NOMO-1 (cell line): ENCODE results near the gene EVA1A.

Source experiments
- DNase-seq, 2 experiments: peaks; one replicate each; lab custom pipeline; 2025; ENCODE audit not compliant: unreplicated experiment in 2 of 2; lab: John Stamatoyannopoulos, UW

Gene EVA1A, protein sequence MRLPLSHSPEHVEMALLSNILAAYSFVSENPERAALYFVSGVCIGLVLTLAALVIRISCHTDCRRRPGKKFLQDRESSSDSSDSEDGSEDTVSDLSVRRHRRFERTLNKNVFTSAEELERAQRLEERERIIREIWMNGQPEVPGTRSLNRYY

DNA sequence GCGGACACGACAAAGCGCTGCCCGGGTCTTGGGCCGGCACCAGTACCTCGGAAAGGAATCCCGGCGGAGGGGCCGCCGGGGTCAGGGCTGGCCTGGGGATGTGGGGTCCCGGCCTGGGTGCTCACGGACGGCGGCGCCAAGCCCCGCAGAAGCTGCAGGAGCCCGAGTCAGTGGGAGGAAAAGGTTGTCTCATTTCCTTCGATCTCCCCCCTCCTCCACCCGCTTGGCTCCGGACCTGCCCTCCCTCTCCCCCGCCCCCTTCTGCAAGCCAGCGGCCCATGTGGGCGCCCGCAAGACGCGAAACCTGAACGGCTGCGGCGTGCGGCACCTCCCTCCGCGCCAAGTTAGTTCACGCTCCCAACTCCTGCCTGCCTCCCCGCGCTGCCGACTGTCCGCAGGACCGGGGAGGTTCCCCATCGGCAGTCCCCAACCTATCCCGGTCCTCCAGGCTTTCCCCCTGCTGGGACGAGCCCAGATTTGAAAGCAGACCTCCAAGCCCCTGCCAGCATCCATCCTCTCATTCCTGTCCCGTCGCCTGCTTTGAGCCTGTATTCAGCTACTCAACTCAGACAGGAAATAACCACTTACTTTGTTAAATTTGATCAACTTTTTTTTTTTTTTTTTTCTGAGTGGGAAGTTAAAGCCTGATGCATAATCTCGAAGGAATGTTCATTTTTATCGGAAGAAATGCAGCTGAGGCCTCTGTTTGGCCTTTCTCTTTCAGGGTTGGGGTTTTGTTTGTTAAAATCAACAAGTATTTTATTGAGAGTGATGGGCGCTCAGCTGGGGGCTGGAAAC is at the start of gene EVA1A:
Gene EVA1A (minus strand): TSS at position 172 of the 798 bp plus-strand sequence. CDS start 42,799 bp downstream, outside the sequence.
- no peak for DNase-seq

DNA sequence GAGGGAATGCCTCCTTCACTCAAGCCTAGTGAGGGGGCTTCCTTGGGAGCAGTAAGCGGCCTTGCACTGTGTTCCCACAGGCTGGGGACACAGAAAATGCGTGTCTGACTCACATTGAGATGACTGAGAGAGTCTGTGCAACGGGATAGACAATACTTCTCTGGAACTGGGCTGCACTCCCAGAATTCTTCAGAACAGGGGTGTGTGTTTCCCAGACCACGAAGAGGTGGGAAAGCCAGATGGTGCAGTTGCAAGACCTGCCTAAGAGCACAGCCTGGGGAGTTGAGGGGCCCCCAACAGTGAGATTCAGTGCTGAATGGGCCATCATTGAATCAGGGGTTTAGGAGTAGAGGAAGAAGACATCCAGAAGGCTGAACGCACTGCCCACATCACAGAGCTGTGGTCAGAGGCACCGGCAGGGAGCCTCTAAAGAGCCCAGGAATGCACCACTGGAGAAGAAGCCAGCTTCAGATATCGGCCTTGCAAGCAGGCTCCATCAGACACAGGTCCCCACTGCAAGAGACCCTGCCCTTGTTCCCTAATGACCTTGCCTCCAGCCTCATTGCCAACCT is 49.3 kb upstream of the EVA1A start:
- no peak for DNase-seq

DNA sequence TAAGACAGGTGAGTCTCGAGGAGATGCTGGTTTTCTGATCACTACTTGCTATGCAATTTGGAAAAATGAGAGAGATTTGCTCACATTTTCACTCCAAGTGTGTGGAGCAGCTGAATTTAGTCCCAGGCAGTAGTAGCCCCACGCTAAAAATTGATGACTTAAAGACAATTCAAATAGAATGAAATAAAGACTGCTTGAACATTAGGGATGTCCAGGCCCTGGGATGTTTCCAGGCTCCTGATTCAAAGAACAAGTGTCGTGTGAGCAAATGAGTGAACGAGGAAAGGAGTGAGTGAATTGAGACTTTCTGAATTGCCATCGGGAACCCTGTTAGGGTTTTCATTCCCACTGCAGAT is 48.6 kb upstream of the EVA1A start:
- no peak for DNase-seq

DNA sequence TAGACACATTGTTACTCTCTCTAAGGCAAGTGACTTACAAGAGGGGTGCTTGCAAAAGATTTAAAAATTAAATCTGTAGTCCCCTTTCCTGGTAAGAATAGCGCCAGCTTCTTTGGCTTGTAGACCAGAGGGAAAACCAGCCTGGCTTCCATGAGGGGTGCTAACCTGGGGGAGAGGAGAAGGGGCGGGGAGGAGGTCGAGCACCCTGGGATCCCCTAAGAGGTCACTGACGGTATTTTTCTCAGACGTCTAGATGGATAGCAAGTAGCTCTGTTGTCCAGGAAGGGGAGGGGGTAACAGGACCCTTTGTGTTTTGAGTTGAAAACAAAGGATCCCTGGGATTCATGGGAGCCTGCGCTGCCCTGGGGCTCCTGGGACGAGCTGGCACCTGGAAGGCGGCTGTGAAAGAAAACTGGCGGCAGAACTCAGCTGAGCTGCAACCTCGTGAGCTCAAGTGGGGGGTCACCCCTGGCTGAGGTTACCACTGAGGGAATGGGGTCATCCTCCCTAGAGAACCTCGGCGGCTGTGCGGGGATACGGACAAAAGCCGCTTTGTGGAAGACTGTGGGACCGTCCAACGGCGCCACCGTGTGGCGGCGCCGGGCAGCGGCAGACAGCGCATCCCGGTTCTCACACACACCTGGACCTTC is 48.1 kb upstream of the EVA1A start:
- DNase-seq = peak in 1 of 2 experiments; percentile 5

DNA sequence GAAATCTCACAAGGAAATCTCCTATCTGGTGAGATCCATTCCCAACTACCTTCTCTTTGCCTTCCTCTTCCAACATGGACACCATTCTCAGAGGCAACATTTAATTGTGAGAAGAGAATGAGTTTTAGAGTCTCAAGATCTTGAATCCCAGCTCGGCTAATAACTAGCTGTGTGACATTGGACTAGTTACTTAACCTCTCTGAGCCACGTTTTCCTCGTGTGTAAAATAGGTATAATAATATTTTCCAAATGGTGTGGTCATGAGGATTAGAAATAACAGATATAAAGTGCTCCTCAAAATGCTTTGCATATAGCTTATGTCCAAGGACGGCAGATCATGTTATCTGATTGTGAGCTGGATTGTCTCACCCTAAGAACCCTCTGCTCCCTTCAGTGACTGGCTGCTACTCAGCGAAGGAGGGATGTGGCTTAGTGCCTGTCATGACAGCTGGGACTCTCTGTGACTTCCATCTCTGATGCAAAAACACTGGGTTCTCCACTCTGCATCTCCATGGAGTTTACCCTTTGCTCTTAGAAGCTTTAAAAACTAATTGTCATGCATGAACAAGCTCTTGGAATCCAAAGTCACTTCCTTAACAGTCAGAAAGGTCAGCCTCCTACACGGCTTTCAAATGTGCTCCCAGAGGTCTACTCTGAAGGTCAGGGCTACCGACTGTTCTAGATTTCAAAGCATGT is 47.4 kb upstream of the EVA1A start:
- no peak for DNase-seq

DNA sequence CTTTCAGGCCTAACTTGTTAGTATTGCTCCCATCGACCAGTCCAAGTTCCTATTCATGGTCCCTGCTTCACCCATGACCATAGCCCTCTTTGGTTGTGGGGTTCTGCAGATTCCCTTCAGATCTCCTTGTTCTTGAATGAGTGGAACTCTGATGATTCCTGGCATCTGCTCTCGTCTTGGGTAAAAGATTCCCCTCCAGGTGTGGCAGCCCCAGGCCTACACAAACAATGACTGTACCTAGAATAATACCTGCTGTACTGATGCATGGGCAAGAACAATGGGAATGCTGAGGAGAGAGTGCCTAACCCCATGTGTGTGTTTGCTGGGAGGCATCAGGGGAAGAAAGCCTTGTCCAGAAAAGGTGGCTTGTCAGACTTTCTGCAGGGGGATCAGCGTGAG is 46.7 kb upstream of the EVA1A start:
- DNase-seq = no peak

DNA sequence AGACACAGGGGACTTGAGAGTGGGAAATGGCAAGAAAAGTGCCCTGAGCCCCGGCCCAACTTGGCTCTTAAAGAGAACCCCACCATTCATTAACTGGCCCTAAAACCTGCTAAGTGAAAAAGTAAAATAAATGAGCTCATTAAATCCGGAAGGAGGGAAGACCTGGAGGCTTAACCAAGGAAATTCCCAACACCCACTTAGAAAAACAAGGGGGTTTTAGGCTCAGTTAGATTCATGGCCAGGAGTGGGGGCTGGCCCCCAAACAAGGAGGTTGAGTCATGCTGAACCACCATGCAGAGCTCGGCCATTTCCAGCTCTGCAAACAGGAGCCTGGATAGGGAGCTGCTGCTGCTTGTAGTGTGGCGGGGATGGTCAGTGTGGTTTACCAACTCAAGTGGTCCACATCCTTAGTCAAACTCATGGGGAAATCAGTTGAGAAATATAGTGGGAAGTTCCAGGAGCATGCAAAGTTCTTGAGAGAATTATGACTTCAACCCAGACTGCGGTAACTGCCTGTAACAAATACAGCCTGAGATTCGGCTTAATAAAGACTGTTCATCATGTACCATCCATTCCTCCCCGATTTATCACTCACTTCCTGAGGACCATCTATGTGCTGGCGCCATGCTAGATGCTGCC is 46.1 kb upstream of the EVA1A start:
- DNase-seq = no peak

DNA sequence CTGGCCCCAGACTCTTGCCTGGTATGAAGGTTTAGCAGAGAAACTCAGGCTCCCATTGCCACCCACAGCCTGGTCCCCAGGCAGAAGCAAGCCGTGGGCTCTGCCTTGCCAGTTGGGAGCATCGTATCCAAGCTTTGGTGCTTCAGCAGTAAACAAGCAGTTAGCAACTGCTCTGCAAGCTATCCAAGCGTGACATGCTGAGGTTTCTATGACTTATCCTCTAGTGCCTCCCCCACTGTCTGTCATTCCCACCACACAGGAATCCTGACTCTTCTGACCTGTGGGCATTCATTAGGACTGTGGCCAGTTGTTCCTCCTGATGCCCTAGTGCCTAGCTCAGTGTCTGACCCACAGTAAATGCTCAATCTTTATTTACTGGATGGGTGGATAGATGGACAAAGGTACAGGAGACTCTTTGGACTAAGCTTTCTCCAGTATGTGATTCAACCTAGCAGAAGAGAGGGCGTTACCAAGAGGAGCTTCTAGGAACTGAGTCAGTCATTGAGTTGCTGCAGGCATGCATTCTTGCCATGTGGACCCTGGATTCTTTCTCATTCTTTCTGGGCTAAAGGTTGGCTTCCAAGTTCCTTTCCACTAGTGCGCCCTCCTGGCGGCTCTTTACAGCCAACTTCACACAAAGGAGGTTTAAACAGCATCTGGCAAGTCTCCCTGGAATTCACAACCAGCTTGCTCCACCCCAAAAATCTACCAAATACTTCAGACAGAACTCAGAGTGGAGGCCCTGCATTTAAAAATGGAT is 45.2 kb upstream of the EVA1A start:
- no peak for DNase-seq

DNA sequence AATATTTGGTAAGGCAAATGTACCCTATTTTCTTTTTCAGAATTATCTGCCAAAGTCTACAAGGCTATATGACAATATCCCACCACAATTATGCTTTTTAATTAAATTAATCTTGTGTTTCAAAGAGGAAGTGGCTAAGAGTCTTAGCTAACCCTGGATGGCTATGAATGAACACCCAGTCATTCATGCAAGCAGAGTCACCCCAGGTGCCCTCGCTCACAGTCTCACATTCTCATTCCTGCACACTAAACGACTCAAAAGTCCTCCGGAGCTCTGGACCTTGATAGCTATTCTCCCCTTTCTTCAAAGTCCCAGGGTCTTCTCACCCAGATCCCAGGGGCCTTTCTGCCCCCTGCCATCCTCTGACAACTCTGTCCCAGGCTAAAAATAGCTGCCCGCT is 43.7 kb upstream of the EVA1A start:
- no peak for DNase-seq

DNA sequence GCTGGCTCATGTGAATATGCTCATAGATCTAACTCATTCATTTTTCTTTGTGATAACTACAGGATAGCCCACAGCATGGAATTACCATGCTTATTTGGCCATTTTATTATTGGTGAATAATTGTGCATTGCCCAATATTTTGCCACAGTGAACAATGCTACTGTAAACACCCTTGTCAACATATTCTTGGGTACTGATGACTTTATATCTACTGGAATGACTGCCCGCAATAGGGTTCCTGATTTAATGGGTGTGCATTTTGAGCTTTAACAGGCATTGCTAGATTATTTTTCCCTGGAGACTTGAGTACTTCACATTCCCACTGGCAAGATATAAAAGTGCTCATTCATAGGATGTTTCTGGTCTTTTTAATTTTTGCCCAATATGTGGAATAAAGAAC is 42.7 kb upstream of the EVA1A start:
- no peak for DNase-seq

DNA sequence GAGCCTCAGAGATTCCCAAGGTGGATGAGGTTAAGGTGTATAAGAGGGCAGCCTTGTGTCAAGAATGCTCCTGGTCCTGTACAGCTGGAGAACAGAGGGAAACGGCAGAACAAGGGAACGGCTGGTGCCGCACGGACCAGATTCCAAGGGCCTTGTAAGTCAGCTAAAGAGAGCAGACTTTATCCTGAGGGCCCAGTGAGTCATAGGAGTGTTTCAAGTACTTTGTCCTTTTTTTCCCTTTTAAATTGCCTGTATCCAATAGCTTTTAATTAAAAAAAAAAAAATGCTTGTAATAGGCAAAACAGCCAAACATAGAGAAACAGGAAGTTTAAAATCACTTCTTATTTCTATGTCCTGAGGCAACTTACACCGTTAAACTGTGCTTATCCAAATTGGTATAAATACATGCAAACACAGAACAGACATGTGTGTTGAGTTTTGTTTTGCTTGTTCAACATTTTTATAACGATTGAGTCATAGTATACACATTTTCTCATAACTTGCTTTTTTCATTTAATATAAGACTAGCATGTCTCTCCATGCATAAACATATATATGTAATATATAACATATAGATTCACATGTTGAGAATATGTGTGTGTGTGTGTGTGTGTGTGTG is 42.1 kb upstream of the EVA1A start:
- DNase-seq = no peak

DNA sequence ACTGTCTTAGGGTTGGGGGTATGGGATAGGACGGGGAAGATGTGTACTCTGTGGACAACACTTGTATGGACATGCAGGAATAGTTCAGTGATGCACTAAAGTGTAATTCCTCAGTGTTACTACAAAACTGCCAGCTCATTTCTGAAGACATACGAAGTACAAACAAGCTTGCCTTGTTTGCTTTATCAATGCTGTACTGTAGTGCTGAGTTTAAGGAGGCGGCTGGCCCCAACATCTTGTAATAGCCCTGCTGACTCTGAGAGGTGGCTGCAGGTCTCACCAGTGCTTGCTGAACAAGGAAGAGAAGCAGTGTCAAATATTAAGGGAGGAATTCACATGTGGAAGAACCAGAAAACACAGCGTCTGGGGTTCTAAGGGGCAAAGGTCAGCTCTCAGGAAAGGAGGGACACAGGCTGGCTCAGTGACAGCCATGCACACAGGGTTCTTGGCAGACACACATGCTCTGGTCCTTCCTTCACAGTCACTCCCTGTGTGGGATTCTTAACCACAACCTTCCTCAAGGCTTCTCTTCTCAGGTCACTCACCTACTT is 39.8 kb upstream of the EVA1A start:
- DNase-seq = no peak

DNA sequence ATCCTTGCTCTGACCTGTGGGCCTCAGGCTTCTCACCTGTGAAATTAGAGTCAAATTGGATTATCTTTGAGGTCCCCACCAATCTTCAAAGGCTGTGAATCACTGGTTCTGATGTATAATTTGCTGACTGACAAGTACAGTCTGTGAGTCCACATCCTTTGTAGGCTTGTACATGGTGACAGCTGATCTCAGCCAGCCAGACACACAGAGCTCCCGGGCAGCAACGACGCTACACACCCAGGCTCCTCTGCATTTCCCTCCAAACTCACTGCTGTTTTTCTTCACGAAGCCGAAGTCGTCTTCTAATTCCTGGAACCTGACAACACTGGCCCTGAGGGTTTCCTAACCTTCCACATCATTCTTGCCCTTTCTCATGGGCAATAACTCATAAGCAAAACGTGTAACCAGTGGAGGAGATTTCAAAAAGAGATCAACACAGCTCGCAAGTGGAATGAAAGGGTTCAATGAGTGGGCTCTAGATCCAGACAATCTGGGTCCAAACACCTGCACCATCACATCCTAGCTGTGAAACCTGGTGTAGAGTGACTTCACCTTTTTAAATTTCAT is 37.9 kb upstream of the EVA1A start:
- no peak for DNase-seq

DNA sequence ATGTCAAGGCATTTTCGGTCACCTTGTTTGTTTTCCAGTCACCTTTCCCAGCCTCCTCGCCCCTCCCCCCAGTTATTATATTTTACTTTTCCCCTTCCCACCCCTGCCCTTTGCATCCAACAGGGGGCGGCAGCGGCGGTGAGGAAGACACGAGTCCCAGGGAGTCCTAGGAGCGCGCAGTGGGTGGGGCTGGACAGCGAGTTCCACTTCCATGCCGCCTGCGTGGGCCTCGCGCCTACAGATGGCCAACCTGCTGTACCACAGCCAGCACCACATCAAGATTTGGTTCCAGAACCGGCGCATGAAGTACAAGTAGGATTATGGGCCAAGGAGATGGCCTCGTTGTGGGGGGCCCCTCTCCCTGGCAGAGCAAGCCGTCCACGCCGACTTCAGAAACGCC is 37.2 kb upstream of the EVA1A start:
- no peak for DNase-seq

DNA sequence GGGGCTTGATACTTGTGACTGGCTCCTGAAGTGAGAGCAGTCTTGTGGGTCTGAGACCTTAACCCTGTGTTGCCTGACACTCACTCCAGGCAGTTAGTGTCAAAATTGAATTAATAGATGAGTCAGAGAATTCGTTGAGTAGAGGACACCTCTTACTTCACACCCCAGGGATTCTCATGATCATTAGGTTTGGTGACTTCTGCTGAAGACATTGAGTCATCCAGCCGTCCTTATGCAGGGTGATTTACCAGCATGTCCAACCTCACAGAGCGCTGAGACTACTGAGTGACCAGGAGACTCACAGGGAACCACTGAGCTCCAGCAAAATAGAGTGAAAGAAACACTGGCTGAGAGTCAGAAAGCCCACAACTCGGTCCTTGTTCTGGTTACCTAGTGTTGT is 36.0 kb upstream of the EVA1A start:
- DNase-seq = no peak

DNA sequence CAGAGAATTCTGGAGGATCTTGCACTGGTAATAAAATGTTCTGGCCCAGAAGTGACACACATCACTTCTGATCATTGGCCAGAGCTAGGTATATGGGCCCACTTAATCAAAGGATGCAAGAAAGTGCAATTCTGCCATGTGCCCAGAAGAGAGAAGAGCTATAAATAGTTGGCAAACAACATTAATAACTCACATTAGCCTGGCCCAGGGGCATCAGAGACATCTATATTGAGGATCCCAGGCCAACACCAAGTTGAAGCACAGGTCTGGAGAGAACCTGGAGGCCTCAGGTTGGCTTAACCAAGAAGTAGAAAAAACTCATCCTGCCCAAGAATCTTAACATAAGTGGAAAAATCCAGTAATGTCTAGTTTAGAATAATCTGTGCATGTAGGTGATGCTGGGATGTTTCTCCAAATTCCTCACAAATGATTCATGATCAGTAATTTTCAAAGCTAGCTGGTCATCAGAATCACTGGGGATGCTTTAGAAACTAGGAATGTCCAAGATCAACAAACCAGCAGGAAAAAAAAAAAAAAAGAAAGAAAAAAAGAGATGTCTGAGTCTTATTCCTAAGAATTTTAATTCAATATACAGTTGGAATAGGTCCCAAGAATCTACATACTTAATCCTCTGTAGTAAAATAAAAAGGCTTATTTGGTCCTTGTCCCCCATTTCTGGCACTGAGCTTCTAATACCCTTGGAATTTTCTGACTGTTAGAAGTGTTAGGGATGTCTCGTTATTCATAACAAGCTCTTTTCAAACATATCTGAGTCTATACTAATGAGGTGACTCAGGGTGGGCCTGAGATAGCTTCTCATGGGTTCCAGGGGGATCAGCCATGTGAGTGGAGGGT is 35.0 kb upstream of the EVA1A start:
- DNase-seq = no peak

DNA sequence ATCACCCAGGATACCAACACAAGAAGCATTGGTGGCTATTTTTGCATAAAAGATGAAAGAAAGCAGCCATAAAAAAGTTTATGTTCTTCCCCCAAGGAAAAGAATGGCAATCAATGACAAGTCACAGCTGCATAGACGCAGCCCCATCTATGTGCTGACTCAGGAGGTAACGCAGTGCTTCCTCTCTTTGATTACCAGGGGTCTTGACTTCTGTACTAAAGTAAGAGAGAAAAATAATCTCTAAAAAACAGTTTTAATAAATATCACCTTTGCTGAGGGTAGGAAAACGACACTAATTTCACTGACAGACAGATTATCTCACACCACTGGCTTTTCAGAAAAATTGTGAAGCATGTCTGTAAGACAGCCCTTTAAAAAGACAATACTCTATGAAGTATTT is 33.9 kb upstream of the EVA1A start:
- DNase-seq = no peak

DNA sequence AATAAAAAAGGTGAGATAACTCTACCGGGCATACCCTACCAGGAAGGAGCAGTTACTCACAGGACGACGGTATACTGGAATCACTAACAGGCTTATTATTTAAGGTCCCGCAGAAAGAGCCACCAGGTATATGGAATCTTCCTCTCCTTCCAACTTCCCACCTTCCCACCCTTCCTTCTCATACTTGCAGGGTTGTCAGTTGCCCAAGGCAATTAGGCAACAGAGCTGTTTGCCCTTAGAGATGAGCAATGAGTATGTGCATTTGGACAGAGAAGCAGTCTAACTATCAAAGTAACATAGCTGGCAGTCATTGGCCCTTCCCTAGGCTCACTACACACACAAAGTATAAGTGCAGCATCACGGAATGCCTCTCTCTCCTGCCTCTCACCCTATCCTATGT is 32.1 kb upstream of the EVA1A start:
- DNase-seq = no peak
